ENCODE data around the gene RBFOX2. TPM values are rescaled to one million over a fixed set of nuclear protein-coding genes. Genes with fewer than 3 reads are reported as not detected.

Gene RBFOX2
- total and polyA plus RNA-seq, 4 donors = 14.2 to 53.6 (median 25.6) TPM

DNA sequence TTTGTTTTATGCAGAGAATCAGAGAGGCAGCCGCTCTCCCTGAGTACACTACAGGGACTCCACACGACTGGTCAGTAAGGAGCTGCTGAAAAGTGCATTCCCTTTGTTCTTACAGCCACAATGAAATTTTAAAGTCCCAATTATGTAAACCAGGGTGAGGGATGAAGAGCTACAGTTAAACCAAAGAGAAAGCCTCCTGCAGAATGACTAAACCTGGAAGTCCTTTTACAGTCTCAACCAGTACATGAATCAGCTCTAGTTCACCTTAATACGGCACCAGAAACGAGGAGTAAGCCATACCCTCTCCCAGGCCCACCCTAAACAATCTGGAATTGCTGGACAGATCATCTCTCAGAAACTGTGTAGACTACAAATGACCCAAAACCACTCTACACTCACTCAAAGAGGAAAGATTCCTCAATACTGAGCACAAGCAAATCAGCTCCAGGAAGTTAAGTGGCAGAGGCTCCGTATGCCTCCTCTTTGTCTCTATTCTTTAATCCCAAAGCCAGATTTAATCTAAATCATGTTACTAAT, 113.1 kb downstream of the RBFOX2 start:
- Histone ChIP-seq H3K27ac (ENCODE audit: low read depth in 1 of 2, low read length in 2 of 2) (peak overlapping the region; percentile 59 to 77), H3K36me3 (ENCODE audit: control insufficient read depth in 4 of 4, insufficient read depth in 3 of 4, low read depth in 1 of 4, low read length in 3 of 4) (no peaks in the 10 kb centered on the region), H3K9ac (ENCODE audit: low read depth in 1 of 2, low read length in 2 of 2) (peak overlapping the region in 1 of 2 donors; percentile 11), H3K27me3 (ENCODE audit: control insufficient read depth in 4 of 4, insufficient read depth in 4 of 4, low read length in 3 of 4) (no peaks in the 10 kb centered on the region), H3K9me3 (ENCODE audit: control insufficient read depth in 4 of 4, low read length in 3 of 4) (no peaks in the 10 kb centered on the region), H3K4me3 (ENCODE audit: low read depth in 1 of 3, low read length in 3 of 3) (peak overlapping the region in 1 of 3 donors; percentile 41), H3K4me1 (ENCODE audit: control insufficient read depth in 4 of 4, insufficient read depth in 4 of 4, low read length in 3 of 4) (peaks cover 5 to 61% (median 46%) of the 10 kb centered on the region in 4 donors)
- 28% methylated on average over 5 of the region's 5 CpGs for WGBS
- DNase-seq (ENCODE audit: low spot score) = no peak
- TF ChIP-seq, protein P1, sequence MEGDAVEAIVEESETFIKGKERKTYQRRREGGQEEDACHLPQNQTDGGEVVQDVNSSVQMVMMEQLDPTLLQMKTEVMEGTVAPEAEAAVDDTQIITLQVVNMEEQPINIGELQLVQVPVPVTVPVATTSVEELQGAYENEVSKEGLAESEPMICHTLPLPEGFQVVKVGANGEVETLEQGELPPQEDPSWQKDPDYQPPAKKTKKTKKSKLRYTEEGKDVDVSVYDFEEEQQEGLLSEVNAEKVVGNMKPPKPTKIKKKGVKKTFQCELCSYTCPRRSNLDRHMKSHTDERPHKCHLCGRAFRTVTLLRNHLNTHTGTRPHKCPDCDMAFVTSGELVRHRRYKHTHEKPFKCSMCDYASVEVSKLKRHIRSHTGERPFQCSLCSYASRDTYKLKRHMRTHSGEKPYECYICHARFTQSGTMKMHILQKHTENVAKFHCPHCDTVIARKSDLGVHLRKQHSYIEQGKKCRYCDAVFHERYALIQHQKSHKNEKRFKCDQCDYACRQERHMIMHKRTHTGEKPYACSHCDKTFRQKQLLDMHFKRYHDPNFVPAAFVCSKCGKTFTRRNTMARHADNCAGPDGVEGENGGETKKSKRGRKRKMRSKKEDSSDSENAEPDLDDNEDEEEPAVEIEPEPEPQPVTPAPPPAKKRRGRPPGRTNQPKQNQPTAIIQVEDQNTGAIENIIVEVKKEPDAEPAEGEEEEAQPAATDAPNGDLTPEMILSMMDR (IDR thresholded peaks at IDR 0.05; ENCODE audit: low read depth, low read length, missing input control) = no peak

DNA sequence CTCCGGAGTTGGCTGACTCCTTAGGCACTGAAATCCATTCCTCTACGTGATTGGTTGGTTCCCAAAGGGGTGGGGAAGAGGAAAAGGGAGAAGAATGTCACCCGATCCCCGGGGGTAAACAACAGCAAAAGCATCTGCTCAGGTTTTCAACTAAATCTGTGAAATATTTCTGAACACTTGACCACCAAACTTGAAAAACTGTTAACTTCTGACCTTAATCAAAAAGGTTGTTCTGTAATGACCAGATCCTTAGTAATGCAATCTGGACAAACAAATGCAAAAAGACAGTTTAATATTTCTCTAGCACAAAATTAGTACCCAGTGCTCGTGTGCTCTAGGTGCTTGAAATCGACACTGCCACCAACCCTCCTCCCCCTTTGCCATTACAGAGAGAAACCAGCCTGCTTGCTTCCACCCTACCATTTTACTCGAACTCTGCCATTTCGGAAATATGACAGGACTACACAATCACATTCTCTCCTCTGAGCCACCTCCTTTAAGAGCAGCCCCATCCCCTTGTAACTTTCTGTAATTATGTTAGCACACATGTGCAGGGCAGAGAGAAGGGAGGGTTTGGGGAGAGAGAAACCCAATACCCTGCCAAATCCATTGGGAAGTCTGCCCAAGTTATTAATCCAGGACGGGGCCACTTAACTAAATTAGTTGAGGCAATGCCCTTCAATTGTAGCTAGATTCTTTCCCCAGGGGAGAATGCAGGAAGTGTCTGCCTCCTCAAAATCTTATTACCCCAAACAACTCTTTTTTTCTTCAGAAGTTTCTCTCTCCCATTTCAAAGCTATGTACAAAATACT, 113.8 kb downstream of the RBFOX2 start:
- Histone ChIP-seq H3K4me3 (ENCODE audit: low read depth in 1 of 3, low read length in 3 of 3) (peak overlapping the region; percentile 19 to 59 (median 41)), H3K9ac (ENCODE audit: low read depth in 1 of 2, low read length in 2 of 2) (peak overlapping the region in 1 of 2 donors; percentile 64), H3K36me3 (ENCODE audit: control insufficient read depth in 4 of 4, insufficient read depth in 3 of 4, low read depth in 1 of 4, low read length in 3 of 4) (no peaks in the 10 kb centered on the region), H3K4me1 (ENCODE audit: control insufficient read depth in 4 of 4, insufficient read depth in 4 of 4, low read length in 3 of 4) (peaks cover 5 to 57% (median 44%) of the 10 kb centered on the region in 4 donors), H3K27ac (ENCODE audit: low read depth in 1 of 2, low read length in 2 of 2) (peak overlapping the region; percentile 59 to 77), H3K9me3 (ENCODE audit: control insufficient read depth in 4 of 4, low read length in 3 of 4) (no peaks in the 10 kb centered on the region), H3K27me3 (ENCODE audit: control insufficient read depth in 4 of 4, insufficient read depth in 4 of 4, low read length in 3 of 4) (no peaks in the 10 kb centered on the region)
- 3% methylated on average over 9 of the region's 9 CpGs for WGBS
- peak; percentile 42 for DNase-seq (ENCODE audit: low spot score)
- TF ChIP-seq HNF4A (conservative IDR thresholded peaks at IDR 0.05) (peak; percentile 37 to 45), YY1 (IDR thresholded peaks at IDR 0.05) (peak; percentile 79), SP1 (IDR thresholded peaks at IDR 0.05) (peak; percentile 44), RAD21 (IDR thresholded peaks at IDR 0.05) (peak; percentile 30 to 57), JUND (IDR thresholded peaks at IDR 0.05) (peak; percentile 4 to 22), FOXA2 (IDR thresholded peaks at IDR 0.05) (peak; percentile 36)
- TF ChIP-seq, protein P2, sequence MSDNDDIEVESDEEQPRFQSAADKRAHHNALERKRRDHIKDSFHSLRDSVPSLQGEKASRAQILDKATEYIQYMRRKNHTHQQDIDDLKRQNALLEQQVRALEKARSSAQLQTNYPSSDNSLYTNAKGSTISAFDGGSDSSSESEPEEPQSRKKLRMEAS (IDR thresholded peaks at IDR 0.05) = no peak
- TF ChIP-seq, protein P3, sequence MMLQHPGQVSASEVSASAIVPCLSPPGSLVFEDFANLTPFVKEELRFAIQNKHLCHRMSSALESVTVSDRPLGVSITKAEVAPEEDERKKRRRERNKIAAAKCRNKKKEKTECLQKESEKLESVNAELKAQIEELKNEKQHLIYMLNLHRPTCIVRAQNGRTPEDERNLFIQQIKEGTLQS (IDR thresholded peaks at IDR 0.05) = no peak

DNA sequence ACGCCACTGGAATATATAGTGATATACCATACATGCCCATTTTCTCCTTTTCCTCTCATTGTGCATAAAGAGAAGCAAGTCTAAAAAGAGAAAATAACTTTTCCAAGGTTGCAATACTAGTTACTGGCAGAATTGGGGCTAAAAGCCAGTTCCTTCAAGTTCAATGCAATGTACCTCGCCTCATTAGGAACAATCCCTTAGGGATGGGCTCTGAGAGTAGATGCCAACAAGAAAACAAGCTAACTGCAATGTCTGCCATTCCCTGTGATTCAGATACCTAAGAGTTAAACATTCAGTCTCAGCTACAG, 114.3 kb downstream of the RBFOX2 start:
- H3K27me3 ChIP-seq (ENCODE audit: control insufficient read depth in 4 of 4, insufficient read depth in 4 of 4, low read length in 3 of 4) = no peaks in the 10 kb centered on the region
- H3K4me1 ChIP-seq (ENCODE audit: control insufficient read depth in 4 of 4, insufficient read depth in 4 of 4, low read length in 3 of 4) = peaks cover 5 to 51% (median 41%) of the 10 kb centered on the region in 4 donors
- no peak overlapping the region for H3K9ac ChIP-seq (ENCODE audit: low read depth in 1 of 2, low read length in 2 of 2)
- 63% methylated on average over 2 of the region's 2 CpGs for WGBS
- H3K9me3 ChIP-seq (ENCODE audit: control insufficient read depth in 4 of 4, low read length in 3 of 4) = no peaks in the 10 kb centered on the region
- no peak for DNase-seq (ENCODE audit: low spot score)
- H3K27ac ChIP-seq (ENCODE audit: low read depth in 1 of 2, low read length in 2 of 2) = peak overlapping the region; percentile 53 to 59
- H3K4me3 ChIP-seq (ENCODE audit: low read depth in 1 of 3, low read length in 3 of 3) = peak overlapping the region in 2 of 3 donors; percentile 41 to 59
- H3K36me3 ChIP-seq (ENCODE audit: control insufficient read depth in 4 of 4, insufficient read depth in 3 of 4, low read depth in 1 of 4, low read length in 3 of 4) = no peaks in the 10 kb centered on the region
- TF ChIP-seq YY1 (IDR thresholded peaks at IDR 0.05) = no peak

DNA sequence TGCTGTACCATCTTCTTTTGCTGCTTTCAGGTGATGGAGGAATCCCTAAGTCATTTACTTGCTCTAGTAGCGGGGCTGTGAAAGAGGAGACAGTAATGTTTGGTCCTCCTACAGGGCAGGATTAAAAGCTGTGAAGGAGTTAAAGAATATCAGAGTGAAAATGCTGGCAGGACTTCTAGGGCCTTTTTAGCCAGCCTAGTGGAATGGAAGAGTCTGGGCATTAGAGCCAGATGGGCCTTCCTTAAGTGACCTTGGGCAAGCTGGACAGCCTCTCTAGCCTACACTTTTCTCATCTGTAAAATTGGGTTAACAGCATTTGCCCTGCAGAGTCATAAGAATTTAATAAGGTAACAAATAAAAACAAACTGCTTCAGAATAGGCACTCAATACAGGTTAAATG, 114.7 kb downstream of the RBFOX2 start:
- H3K36me3 ChIP-seq (ENCODE audit: control insufficient read depth in 4 of 4, insufficient read depth in 3 of 4, low read depth in 1 of 4, low read length in 3 of 4) = no peaks in the 10 kb centered on the region
- H3K4me3 ChIP-seq (ENCODE audit: low read depth in 1 of 3, low read length in 3 of 3) = no peak overlapping the region
- no peak for DNase-seq (ENCODE audit: low spot score)
- WGBS = 91% methylated on average over 1 of the region's 1 CpG
- H3K9me3 ChIP-seq (ENCODE audit: control insufficient read depth in 4 of 4, low read length in 3 of 4) = no peaks in the 10 kb centered on the region
- H3K4me1 ChIP-seq (ENCODE audit: control insufficient read depth in 4 of 4, insufficient read depth in 4 of 4, low read length in 3 of 4) = peaks cover 5 to 47% (median 37%) of the 10 kb centered on the region in 4 donors
- no peak overlapping the region for H3K9ac ChIP-seq (ENCODE audit: low read depth in 1 of 2, low read length in 2 of 2)
- TF ChIP-seq YY1 (IDR thresholded peaks at IDR 0.05) (no peak), SP1 (IDR thresholded peaks at IDR 0.05) (no peak), FOXA2 (IDR thresholded peaks at IDR 0.05) (no peak), RXRA (IDR thresholded peaks at IDR 0.05) (no peak), HNF4A (conservative IDR thresholded peaks at IDR 0.05) (no peak), NR2F2 (IDR thresholded peaks at IDR 0.05) (no peak), GABPA (IDR thresholded peaks at IDR 0.05 in 1 of 2, conservative IDR thresholded peaks at IDR 0.05 in 1 of 2) (no peak), HNF4G (IDR thresholded peaks at IDR 0.05) (no peak), TAF1 (conservative IDR thresholded peaks at IDR 0.05) (no peak), RAD21 (IDR thresholded peaks at IDR 0.05) (no peak)
- TF ChIP-seq, protein P1 (IDR thresholded peaks at IDR 0.05; ENCODE audit: low read depth, low read length, missing input control) = no peak
- TF ChIP-seq, protein P3 (IDR thresholded peaks at IDR 0.05) = no peak
- H3K27ac ChIP-seq (ENCODE audit: low read depth in 1 of 2, low read length in 2 of 2) = peak overlapping the region; percentile 53 to 59
- H3K27me3 ChIP-seq (ENCODE audit: control insufficient read depth in 4 of 4, insufficient read depth in 4 of 4, low read length in 3 of 4) = no peaks in the 10 kb centered on the region
